Neuronal stem cell (in vitro differentiated cells): ENCODE measurements around the gene SDSL.
A peak's percentile ranks its signal among the peaks of the same experiment; 100 is the strongest.

Source experiments
- DNase-seq: peaks from one replicate; pipeline ENCODE4 v3.0.0-alpha.2; 2013; ENCODE audit warnings: low spot score
- H2AFZ ChIP-seq: one replicate; pipeline ENCODE4 v1.6.1; 2013; ENCODE audit warnings: mild to moderate bottlenecking, low read length, inconsistent platforms
- H2AK5ac ChIP-seq: 2 replicates; pipeline ENCODE4 v1.6.1; 2013; ENCODE audit warnings: low read depth, mild to moderate bottlenecking, inconsistent platforms, low read length, moderate library complexity, mixed read lengths
- H2BK120ac ChIP-seq: 2 replicates; pipeline ENCODE4 v1.6.1; 2013; ENCODE audit warnings: low read depth, mild to moderate bottlenecking, inconsistent platforms, low read length, moderate library complexity, mixed read lengths
- H2BK12ac ChIP-seq: one replicate; pipeline ENCODE4 v1.6.1; 2013; ENCODE audit warnings: low read length, inconsistent platforms
- H2BK15ac ChIP-seq: 2 replicates; pipeline ENCODE4 v1.6.1; 2013; ENCODE audit warnings: mild to moderate bottlenecking, low read length, inconsistent platforms, mixed read lengths
- H2BK5ac ChIP-seq: one replicate; pipeline ENCODE4 v1.6.1; 2013; ENCODE audit warnings: inconsistent platforms, mild to moderate bottlenecking, low read length, moderate library complexity
- H3K14ac ChIP-seq: one replicate; pipeline ENCODE4 v1.6.1; 2013; ENCODE audit warnings: low read length, inconsistent platforms
- H3K18ac ChIP-seq: 2 replicates; pipeline ENCODE4 v1.6.1; 2013; ENCODE audit warnings: low read length, inconsistent platforms
- H3K23ac ChIP-seq: 2 replicates; pipeline ENCODE4 v1.6.1; 2013; ENCODE audit warnings: low read depth, mild to moderate bottlenecking, mixed read lengths, low read length, inconsistent platforms; ENCODE audit not compliant: poor library complexity
- H3K27ac ChIP-seq: replicated peaks from 3 replicates; pipeline ENCODE4 v1.5.1; 2013; ENCODE audit warnings: low read length, inconsistent platforms
- H3K27me3 ChIP-seq, 3 experiments: 2 replicates each; pipeline ENCODE4 v1.6.1; 2013; ENCODE audit warnings: low read length in 3 of 3, mild to moderate bottlenecking in 2 of 3, inconsistent platforms in 1 of 3, low read depth in 1 of 3, mixed read lengths in 1 of 3, moderate library complexity in 1 of 3; ENCODE audit not compliant: control insufficient read depth in 3 of 3, insufficient read depth in 3 of 3
- H3K36me3 ChIP-seq, 2 donors: replicated peaks in 1 of 2; 2 replicates each; pipeline ENCODE4 v1.6.1; 2013; ENCODE audit warnings: low read length in 2 of 2; ENCODE audit not compliant: control insufficient read depth in 2 of 2, insufficient read depth in 2 of 2
- H3K4ac ChIP-seq: 2 replicates; pipeline ENCODE4 v1.6.1; 2013; ENCODE audit warnings: inconsistent platforms, mild to moderate bottlenecking, low read length, moderate library complexity
- H3K4me1 ChIP-seq, 2 donors: 1 replicate in 1 of 2; 2 replicates in 1 of 2; pipeline ENCODE4 v1.6.1; 2013; ENCODE audit warnings: low read length in 2 of 2, low read depth in 1 of 2; ENCODE audit not compliant: control insufficient read depth in 2 of 2, insufficient read depth in 1 of 2
- H3K4me2 ChIP-seq: one replicate; pipeline ENCODE4 v1.6.1; 2013; ENCODE audit warnings: mild to moderate bottlenecking, low read length, inconsistent platforms; ENCODE audit not compliant: insufficient read depth, poor library complexity, severe bottlenecking
- H3K4me3 ChIP-seq, 2 donors: 2 replicates each; pipeline ENCODE4 v1.5.1; 2013; ENCODE audit warnings: low read length in 2 of 2, mild to moderate bottlenecking in 2 of 2, inconsistent platforms in 1 of 2, moderate library complexity in 1 of 2
- H3K79me1 ChIP-seq: one replicate; pipeline ENCODE4 v1.6.1; 2013; ENCODE audit warnings: low read depth, mild to moderate bottlenecking, inconsistent platforms, low read length, moderate library complexity
- H3K9ac ChIP-seq: one replicate; pipeline ENCODE4 v1.6.1; 2013; ENCODE audit warnings: mild to moderate bottlenecking, low read depth, low read length, inconsistent platforms; ENCODE audit not compliant: poor library complexity
- H3K9me3 ChIP-seq, 2 donors: replicated peaks in 1 of 2; 2 replicates each; pipeline versions ENCODE3 to v1.6.1; 2013; ENCODE audit warnings: low read length in 2 of 2, mild to moderate bottlenecking in 2 of 2, inconsistent platforms in 1 of 2, low read depth in 1 of 2, mixed read lengths in 1 of 2, moderate library complexity in 1 of 2; ENCODE audit not compliant: control insufficient read depth in 2 of 2, insufficient read depth in 1 of 2
- H4K8ac ChIP-seq: one replicate; pipeline ENCODE4 v1.6.1; 2013; ENCODE audit warnings: low read depth, mild to moderate bottlenecking, inconsistent platforms, low read length, moderate library complexity
- H4K91ac ChIP-seq: one replicate; pipeline ENCODE4 v1.6.1; 2013; ENCODE audit warnings: low read length, low read depth, mild to moderate bottlenecking, inconsistent platforms; ENCODE audit not compliant: poor library complexity
- WGBS, 2 donors: extraction: QIAGEN DNeasy Blood & Tissue Kit; methylation state at CpG; one replicate each; pipeline ENCODE4 v1.1.7; 2013; ENCODE audit warnings: missing lambda C conversion rate in 2 of 2, mixed read lengths in 1 of 2; ENCODE audit not compliant: insufficient read length in 2 of 2, insufficient replicate concordance in 1 of 2; ENCODE audit errors: extremely low coverage in 2 of 2; 5-methylcytosine and 5-hydroxymethylcytosine counted together

SDSL gene

DNA sequence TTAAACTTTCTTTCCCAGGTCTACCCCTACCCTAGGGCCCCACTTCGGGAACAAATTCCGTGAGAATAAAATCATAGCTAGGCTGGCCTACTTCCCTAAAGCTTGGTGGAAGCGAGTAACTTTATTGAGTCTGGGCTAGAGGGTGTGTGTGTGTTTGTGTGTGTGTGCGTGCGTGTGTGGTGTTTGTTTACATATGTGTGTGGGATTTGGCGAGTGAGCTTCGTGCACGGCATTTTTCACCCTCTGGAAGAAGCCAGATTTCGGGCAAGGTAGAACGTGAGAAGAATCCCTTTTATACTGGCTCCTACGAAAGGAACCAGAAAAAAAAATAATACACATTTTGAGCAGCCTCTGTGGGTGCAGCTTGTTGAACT, 57.0 kb downstream of the SDSL start:
- Histone ChIP-seq H3K9me3 (no peaks in the 10 kb centered on the region), H3K27ac (no peak overlapping the region), H3K14ac (no peak overlapping the region), H2BK120ac (no peak overlapping the region), H2BK5ac (no peak overlapping the region), H3K36me3 (no peaks in the 10 kb centered on the region), H2AK5ac (no peak overlapping the region), H3K4me1 (peaks cover 2 to 36% of the 10 kb centered on the region in 2 donors), H3K27me3 (peaks cover 14 to 95% (median 55%) of the 10 kb centered on the region in 3 experiments), H3K4me3 (no peak overlapping the region), H2BK12ac (no peak overlapping the region), H3K79me1 (no peaks in the 10 kb centered on the region), H4K8ac (no peak overlapping the region), H4K91ac (no peak overlapping the region), H3K18ac (no peak overlapping the region), H3K4me2 (peak overlapping the region; percentile 83), H3K4ac (no peak overlapping the region), H3K23ac (no peak overlapping the region), H2AFZ (no peak overlapping the region), H3K9ac (no peak overlapping the region), H2BK15ac (no peak overlapping the region)
- no CpG with 5 or more reads among the region's 11 CpGs for WGBS, 2 donors
- DNase-seq = no peak

- no peak overlapping the region for H2BK120ac ChIP-seq
- H2BK15ac ChIP-seq = no peak overlapping the region
- no peak overlapping the region for H3K14ac ChIP-seq
- H4K91ac ChIP-seq = no peak overlapping the region
- H3K27ac ChIP-seq = no peak overlapping the region
- no peaks in the 10 kb centered on the region for H3K79me1 ChIP-seq
- H2BK12ac ChIP-seq = no peak overlapping the region
- H3K23ac ChIP-seq = no peak overlapping the region
- no peaks in the 10 kb centered on the region for H3K36me3 ChIP-seq
- H3K18ac ChIP-seq = no peak overlapping the region
- DNase-seq = peak; percentile 86
- no peak overlapping the region for H4K8ac ChIP-seq
- H3K4me3 ChIP-seq = peak overlapping the region in 1 of 2 donors; percentile 70
- H2AK5ac ChIP-seq = no peak overlapping the region
- H3K4me1 ChIP-seq = peaks cover 2 to 31% of the 10 kb centered on the region in 2 donors
- H3K27me3 ChIP-seq = peaks cover 12 to 95% (median 49%) of the 10 kb centered on the region in 3 experiments
- H3K4me2 ChIP-seq = peak overlapping the region; percentile 83
- no peak overlapping the region for H3K9ac ChIP-seq
- no peak overlapping the region for H2AFZ ChIP-seq
- H2BK5ac ChIP-seq = no peak overlapping the region
- no peaks in the 10 kb centered on the region for H3K9me3 ChIP-seq
- no CpG with 5 or more reads among the region's 61 CpGs for WGBS, 2 donors
- no peak overlapping the region for H3K4ac ChIP-seq
These were observed 57.6 kb downstream of the SDSL start for GRCh38 chr12:113479590-113480335.

GRCh38 chr12:113480336-113480971, 58.3 kb downstream of the SDSL start:
- Histone ChIP-seq H3K4ac (no peak overlapping the region), H3K4me2 (no peak overlapping the region), H4K91ac (no peak overlapping the region), H2BK12ac (no peak overlapping the region), H2BK5ac (no peak overlapping the region), H2BK15ac (no peak overlapping the region), H2AK5ac (no peak overlapping the region), H3K79me1 (no peaks in the 10 kb centered on the region), H3K27me3 (peaks cover 7 to 95% (median 42%) of the 10 kb centered on the region in 3 experiments), H3K27ac (no peak overlapping the region), H4K8ac (no peak overlapping the region), H3K4me1 (peaks cover 2 to 33% of the 10 kb centered on the region in 2 donors), H3K36me3 (no peaks in the 10 kb centered on the region), H3K9ac (no peak overlapping the region), H3K23ac (no peak overlapping the region), H2AFZ (no peak overlapping the region), H2BK120ac (no peak overlapping the region), H3K18ac (no peak overlapping the region), H3K4me3 (no peak overlapping the region), H3K14ac (no peak overlapping the region), H3K9me3 (no peaks in the 10 kb centered on the region)
- WGBS, 2 donors = no CpG with 5 or more reads among the region's 9 CpGs
- no peak for DNase-seq

- no peak for DNase-seq
- no peak overlapping the region for H3K14ac ChIP-seq
- no peak overlapping the region for H3K27ac ChIP-seq
- peaks cover 4 to 97% (median 28%) of the 10 kb centered on the region in 3 experiments for H3K27me3 ChIP-seq
- H2AK5ac ChIP-seq = no peak overlapping the region
- no peaks in the 10 kb centered on the region for H3K9me3 ChIP-seq
- H3K9ac ChIP-seq = no peak overlapping the region
- H3K23ac ChIP-seq = no peak overlapping the region
- H4K8ac ChIP-seq = no peak overlapping the region
- no peak overlapping the region for H2BK15ac ChIP-seq
- H2BK5ac ChIP-seq = no peak overlapping the region
- peaks cover 2 to 31% of the 10 kb centered on the region in 2 donors for H3K4me1 ChIP-seq
- H3K36me3 ChIP-seq = no peaks in the 10 kb centered on the region
- H4K91ac ChIP-seq = no peak overlapping the region
- H2AFZ ChIP-seq = no peak overlapping the region
- H2BK120ac ChIP-seq = no peak overlapping the region
- H3K4ac ChIP-seq = no peak overlapping the region
- H3K4me3 ChIP-seq = no peak overlapping the region
- no peak overlapping the region for H3K4me2 ChIP-seq
- H3K18ac ChIP-seq = no peak overlapping the region
- no peaks in the 10 kb centered on the region for H3K79me1 ChIP-seq
- no CpG with 5 or more reads among the region's 1 CpG for WGBS, 2 donors
- no peak overlapping the region for H2BK12ac ChIP-seq
These were observed 60.2 kb downstream of the SDSL start for GRCh38 chr12:113482334-113482733.
